GM18519 (cell line): ENCODE measurements around the gene CAVIN3.

Experiments used
- ATAC-seq: cut with Tn5 transposase; IDR thresholded peaks from one replicate; pipeline ENCODE4 v1.9.1; 2021; ENCODE audit warnings: mild to moderate bottlenecking, moderate library complexity; ENCODE audit not compliant: unreplicated experiment, low FRiP score

Gene CAVIN3

GRCh38 chr11:6273188-6273587 lies 47.1 kb downstream of the CAVIN3 start:
- no peak for ATAC-seq

- no peak for ATAC-seq
Observed at GRCh38 chr11:6271598-6271997, 48.7 kb downstream of the CAVIN3 start.

- ATAC-seq, result no peak
Observed at GRCh38 chr11:6270584-6271246, 49.6 kb downstream of the CAVIN3 start.

- ATAC-seq, result no peak
Observed at GRCh38 chr11:6269994-6270393, 50.3 kb downstream of the CAVIN3 start.
